ENCODE results near the gene SDHB. TPM values are rescaled to one million over a fixed set of nuclear protein-coding genes. Genes with fewer than 3 reads are reported as not detected.
A peak's percentile ranks its signal among the peaks of the same experiment; 100 is the strongest.

Gene SDHB
- polyA plus RNA-seq, 3 donors, result 116 to 275 (median 241) TPM

GRCh38 chr1:17052038-17052437 is 1.8 kb downstream of the SDHB start:
- peak overlapping the region in 1 of 2 donors; percentile 93 for H3K27ac ChIP-seq (ENCODE audit: low read depth in 1 of 2, low read length in 2 of 2)
- intact Hi-C loops (cut with micrococcal nuclease), result no loop called here
- H3K9ac ChIP-seq (ENCODE audit: insufficient read depth, low read length, poor library complexity, severe bottlenecking), result no peak overlapping the region
- TF ChIP-seq CTCF (IDR thresholded peaks at IDR 0.05), result no peak
- Mint-ChIP-seq H3K27me3 (ENCODE audit: low read depth in 3 of 3) (peaks cover 0 to 2% (median 0%) of the 10 kb centered on the region in 3 donors), H3K9me3 (no peaks in the 10 kb centered on the region), H3K36me3 (peaks cover 16 to 31% of the 10 kb centered on the region in 2 donors), H3K27ac (peak overlapping the region in 3 of 7 donors; percentile 26 to 95 (median 35)), H3K4me1 (peaks cover 22% of the 10 kb centered on the region), H3K4me3 (no peak overlapping the region)
- no peaks in the 10 kb centered on the region for H3K9me3 ChIP-seq (replicated peaks in 1 of 2; ENCODE audit: control insufficient read depth in 1 of 2, insufficient read depth in 1 of 2, low read length in 2 of 2)
- H3K4me1 ChIP-seq (ENCODE audit: control insufficient read depth in 1 of 2, insufficient read depth in 2 of 2, low read length in 2 of 2), result peaks cover 14 to 33% of the 10 kb centered on the region in 2 donors
- H3K4me2 ChIP-seq (replicated peaks; ENCODE audit: extremely low read depth, low read length, poor library complexity, severe bottlenecking), result no peak overlapping the region
- H3K36me3 ChIP-seq (replicated peaks in 1 of 2; ENCODE audit: control insufficient read depth in 1 of 2, insufficient read depth in 2 of 2, low read length in 2 of 2), result peaks cover 21 to 29% of the 10 kb centered on the region in 2 donors
- H4K20me1 ChIP-seq (ENCODE audit: insufficient read depth, low read length), result peaks cover 43% of the 10 kb centered on the region
- H3K79me2 ChIP-seq (ENCODE audit: insufficient read depth, low read length), result peaks cover 68% of the 10 kb centered on the region
- H2AFZ ChIP-seq (ENCODE audit: insufficient read depth, low read depth, low read length, poor library complexity, severe bottlenecking), result no peak overlapping the region
- no peaks in the 10 kb centered on the region for H3K27me3 ChIP-seq (ENCODE audit: control insufficient read depth in 2 of 2, insufficient read depth in 2 of 2, low read length in 2 of 2)
- no peak overlapping the region for H3K4me3 ChIP-seq (replicated peaks in 1 of 3; ENCODE audit: low read depth in 2 of 3, low read length in 3 of 3)
- DNase-seq, result no peak
- no CpG with 5 or more reads among the region's 1 CpG for WGBS (ENCODE audit: insufficient coverage)

- Mint-ChIP-seq H3K4me3 (no peak overlapping the region), H3K4me1 (peaks cover 30% of the 10 kb centered on the region), H3K27me3 (ENCODE audit: low read depth in 3 of 3) (no peaks in the 10 kb centered on the region), H3K27ac (peak overlapping the region in 4 of 7 donors; percentile 13 to 82 (median 64)), H3K36me3 (peaks cover 32 to 54% of the 10 kb centered on the region in 2 donors), H3K9me3 (no peaks in the 10 kb centered on the region)
- Histone ChIP-seq H2AFZ (ENCODE audit: insufficient read depth, low read depth, low read length, poor library complexity, severe bottlenecking) (no peak overlapping the region), H3K4me3 (replicated peaks in 1 of 3; ENCODE audit: low read depth in 2 of 3, low read length in 3 of 3) (no peak overlapping the region), H3K36me3 (replicated peaks in 1 of 2; ENCODE audit: control insufficient read depth in 1 of 2, insufficient read depth in 2 of 2, low read length in 2 of 2) (peaks cover 36 to 49% of the 10 kb centered on the region in 2 donors), H3K4me2 (replicated peaks; ENCODE audit: extremely low read depth, low read length, poor library complexity, severe bottlenecking) (no peak overlapping the region), H3K4me1 (ENCODE audit: control insufficient read depth in 1 of 2, insufficient read depth in 2 of 2, low read length in 2 of 2) (peaks cover 23 to 42% of the 10 kb centered on the region in 2 donors), H3K9ac (ENCODE audit: insufficient read depth, low read length, poor library complexity, severe bottlenecking) (no peak overlapping the region), H3K27me3 (ENCODE audit: control insufficient read depth in 2 of 2, insufficient read depth in 2 of 2, low read length in 2 of 2) (no peaks in the 10 kb centered on the region), H3K79me2 (ENCODE audit: insufficient read depth, low read length) (peaks cover 83% of the 10 kb centered on the region), H3K27ac (ENCODE audit: low read depth in 1 of 2, low read length in 2 of 2) (peak overlapping the region in 1 of 2 donors; percentile 17), H4K20me1 (ENCODE audit: insufficient read depth, low read length) (peaks cover 61% of the 10 kb centered on the region), H3K9me3 (replicated peaks in 1 of 2; ENCODE audit: control insufficient read depth in 1 of 2, insufficient read depth in 1 of 2, low read length in 2 of 2) (no peaks in the 10 kb centered on the region)
- 100% methylated on average over 1 of the region's 5 CpGs for WGBS (ENCODE audit: insufficient coverage)
- no peak for TF ChIP-seq CTCF (IDR thresholded peaks at IDR 0.05)
- intact Hi-C loops (cut with micrococcal nuclease), result loop anchor here (5.0 kb wide), 2 partner anchors 86 to 96 kb away; no protein-coding TSS in a partner anchor
- DNase-seq, result no peak
These were observed 5.9 kb downstream of the SDHB start for GRCh38 chr1:17047924-17048323.

All from CD14-positive monocyte (primary cell).